Mucosa of stomach (tissue), 1 donor: ENCODE measurements around the gene SSR4.

Experiments
- H3K27me3 ChIP-seq: one replicate; pipeline ENCODE4 v1.7.0; 2013; ENCODE audit warnings: mild to moderate bottlenecking, low read length; ENCODE audit not compliant: control insufficient read depth, insufficient read depth
- H3K36me3 ChIP-seq: one replicate; pipeline ENCODE4 v1.7.0; 2013; ENCODE audit warnings: low read length; ENCODE audit not compliant: control insufficient read depth, insufficient read depth
- H3K4me1 ChIP-seq: one replicate; pipeline ENCODE4 v1.7.0; 2013; ENCODE audit warnings: mild to moderate bottlenecking, low read length; ENCODE audit not compliant: control insufficient read depth, insufficient read depth
- H3K4me3 ChIP-seq: one replicate; pipeline ENCODE4 v1.7.0; 2013; ENCODE audit warnings: low read length
- H3K9ac ChIP-seq: one replicate; pipeline ENCODE4 v1.7.0; 2013; ENCODE audit warnings: mild to moderate bottlenecking, low read length, moderate library complexity
- H3K9me3 ChIP-seq: one replicate; pipeline ENCODE4 v1.7.0; 2013; ENCODE audit warnings: mild to moderate bottlenecking, low read length, moderate library complexity; ENCODE audit not compliant: control insufficient read depth
- donor health status: Pancreatic carcinoma.

Gene SSR4

GRCh38 chrX:153792368-153792767 lies 2.1 kb upstream of the SSR4 start:
- Histone ChIP-seq H3K4me3 (no peak overlapping the region), H3K36me3 (no peaks in the 10 kb centered on the region), H3K27me3 (no peaks in the 10 kb centered on the region), H3K9ac (no peak overlapping the region), H3K4me1 (peaks cover 21% of the 10 kb centered on the region), H3K9me3 (no peaks in the 10 kb centered on the region)

- peak overlapping the region; percentile 46 for H3K4me3 ChIP-seq
- peak overlapping the region; percentile 74 for H3K9ac ChIP-seq
- H3K36me3 ChIP-seq: no peaks in the 10 kb centered on the region
- no peaks in the 10 kb centered on the region for H3K27me3 ChIP-seq
- peaks cover 21% of the 10 kb centered on the region for H3K4me1 ChIP-seq
- no peaks in the 10 kb centered on the region for H3K9me3 ChIP-seq
These were observed 1.2 kb upstream of the SSR4 start for GRCh38 chrX:153793291-153793690.

GRCh38 chrX:153794897-153795816 lies 689 bp downstream of the SSR4 start:
- no peaks in the 10 kb centered on the region for H3K9me3 ChIP-seq
- peak overlapping the region; percentile 76 for H3K9ac ChIP-seq
- no peaks in the 10 kb centered on the region for H3K27me3 ChIP-seq
- no peaks in the 10 kb centered on the region for H3K36me3 ChIP-seq
- peaks cover 21% of the 10 kb centered on the region for H3K4me1 ChIP-seq
- H3K4me3 ChIP-seq: peak overlapping the region; percentile 50

GRCh38 chrX:153797415-153798015 lies 3.0 kb downstream of the SSR4 start:
- Histone ChIP-seq H3K36me3 (no peaks in the 10 kb centered on the region), H3K4me1 (peaks cover 19% of the 10 kb centered on the region), H3K9ac (no peak overlapping the region), H3K27me3 (no peaks in the 10 kb centered on the region), H3K4me3 (no peak overlapping the region), H3K9me3 (no peaks in the 10 kb centered on the region)

- Histone ChIP-seq H3K9me3 (no peaks in the 10 kb centered on the region), H3K4me3 (no peak overlapping the region), H3K27me3 (no peaks in the 10 kb centered on the region), H3K9ac (no peak overlapping the region), H3K4me1 (peaks cover 11% of the 10 kb centered on the region), H3K36me3 (no peaks in the 10 kb centered on the region)
These were observed 4.9 kb downstream of the SSR4 start for GRCh38 chrX:153799326-153799725.

GRCh38 chrX:153800177-153800722 lies 5.8 kb downstream of the SSR4 start:
- no peaks in the 10 kb centered on the region for H3K36me3 ChIP-seq
- no peaks in the 10 kb centered on the region for H3K9me3 ChIP-seq
- no peak overlapping the region for H3K4me3 ChIP-seq
- H3K4me1 ChIP-seq: peaks cover 11% of the 10 kb centered on the region
- H3K27me3 ChIP-seq: no peaks in the 10 kb centered on the region
- H3K9ac ChIP-seq: no peak overlapping the region

GRCh38 chrX:153800746-153801145 lies 6.3 kb downstream of the SSR4 start:
- Histone ChIP-seq H3K36me3 (no peaks in the 10 kb centered on the region), H3K4me3 (no peak overlapping the region), H3K27me3 (no peaks in the 10 kb centered on the region), H3K4me1 (peaks cover 7% of the 10 kb centered on the region), H3K9me3 (no peaks in the 10 kb centered on the region), H3K9ac (no peak overlapping the region)

- Histone ChIP-seq H3K9ac (no peak overlapping the region), H3K4me3 (no peak overlapping the region), H3K27me3 (no peaks in the 10 kb centered on the region), H3K36me3 (no peaks in the 10 kb centered on the region), H3K9me3 (no peaks in the 10 kb centered on the region), H3K4me1 (no peaks in the 10 kb centered on the region)
These were observed 7.2 kb downstream of the SSR4 start for GRCh38 chrX:153801669-153802068.

GRCh38 chrX:153802513-153803045 lies 8.1 kb downstream of the SSR4 start:
- no peak overlapping the region for H3K4me3 ChIP-seq
- H3K27me3 ChIP-seq: no peaks in the 10 kb centered on the region
- H3K9me3 ChIP-seq: no peaks in the 10 kb centered on the region
- no peak overlapping the region for H3K9ac ChIP-seq
- no peaks in the 10 kb centered on the region for H3K36me3 ChIP-seq
- no peaks in the 10 kb centered on the region for H3K4me1 ChIP-seq

GRCh38 chrX:153803211-153804099 lies 9.0 kb downstream of the SSR4 start:
- H3K36me3 ChIP-seq: no peaks in the 10 kb centered on the region
- H3K4me1 ChIP-seq: no peaks in the 10 kb centered on the region
- H3K9ac ChIP-seq: no peak overlapping the region
- H3K4me3 ChIP-seq: no peak overlapping the region
- H3K9me3 ChIP-seq: no peaks in the 10 kb centered on the region
- H3K27me3 ChIP-seq: no peaks in the 10 kb centered on the region

- Histone ChIP-seq H3K4me1 (no peaks in the 10 kb centered on the region), H3K9ac (no peak overlapping the region), H3K36me3 (no peaks in the 10 kb centered on the region), H3K27me3 (no peaks in the 10 kb centered on the region), H3K4me3 (no peak overlapping the region), H3K9me3 (no peaks in the 10 kb centered on the region)
These were observed 9.7 kb downstream of the SSR4 start for GRCh38 chrX:153804100-153804595.
